Limb (tissue), 2 donors: ENCODE results near the gene RBM39.
A peak's percentile ranks its signal among the peaks of the same experiment; 100 is the strongest.
"Not testable (repeated sequence)": the region's sequence is repeated elsewhere in the genome, so short reads cannot be mapped to it uniquely, and the experiment has no call there.

Experiments
- DNase-seq, 2 donors: peaks; one replicate each; pipeline ENCODE4 v3.0.0-alpha.2; 2016; ENCODE audit errors: extremely low spot score in 2 of 2

The RBM39 gene

DNA sequence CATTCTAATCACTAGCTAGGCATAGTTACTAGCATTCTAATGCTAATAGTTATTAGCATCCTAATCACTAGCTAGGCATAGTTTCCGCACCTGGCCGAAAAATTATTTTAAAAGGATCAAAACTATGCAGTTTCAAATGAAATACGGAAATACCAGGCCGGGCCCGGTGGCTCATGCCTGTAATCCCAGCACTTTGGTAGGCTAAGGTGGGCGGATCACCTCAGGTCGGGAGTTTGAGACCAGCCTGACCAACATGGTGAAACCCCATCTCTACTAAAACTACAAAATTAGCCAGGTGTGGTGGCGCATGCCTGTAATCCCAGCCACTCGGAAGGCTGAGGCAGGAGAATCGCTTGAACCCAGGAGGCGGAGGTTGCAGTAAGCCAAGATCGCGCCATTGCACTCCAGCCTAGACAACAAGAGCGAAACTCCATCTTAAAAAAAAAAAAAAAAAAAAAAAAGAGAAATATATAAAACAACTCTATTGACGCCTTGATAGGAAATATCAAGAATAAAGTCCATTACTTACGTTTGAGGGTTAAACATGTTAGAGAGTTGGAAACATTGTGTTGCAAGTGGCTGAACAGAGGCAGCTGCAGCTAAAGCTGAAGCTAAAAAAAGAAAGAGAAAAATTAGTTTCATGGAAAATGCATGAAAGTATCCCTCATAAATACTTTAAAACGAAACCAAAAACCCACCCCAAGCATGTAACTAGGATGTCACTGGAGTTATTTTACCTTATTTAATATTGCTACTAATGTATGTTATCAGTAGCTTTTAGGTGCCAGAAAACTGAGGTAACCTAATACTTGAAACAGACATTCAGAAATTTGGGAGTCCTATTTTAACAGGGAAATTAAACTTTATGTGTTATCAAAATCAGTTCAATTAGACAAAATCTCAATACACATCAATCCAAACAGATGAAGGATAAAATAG, 35.2 kb downstream of the RBM39 start:
- DNase-seq = not testable (repeated sequence)

DNA sequence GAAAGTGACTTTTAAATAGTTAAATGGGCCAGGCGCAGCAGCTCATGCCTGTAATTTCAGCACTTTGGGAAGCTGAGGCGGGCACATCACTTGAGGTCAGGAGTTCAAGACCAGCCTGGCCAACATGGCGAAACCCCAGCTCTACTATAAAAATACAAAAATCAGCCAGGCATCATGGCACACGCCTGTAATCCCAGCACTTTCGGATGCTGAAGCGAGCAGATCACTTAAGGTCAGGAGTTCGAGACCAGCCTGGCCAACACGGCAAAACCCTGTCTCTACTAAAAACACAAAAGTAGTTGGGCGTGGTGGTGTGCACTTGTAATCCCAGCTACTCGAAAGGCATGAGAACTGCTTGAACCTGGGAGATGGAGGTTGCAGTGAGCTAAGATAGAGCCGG, 36.2 kb downstream of the RBM39 start:
- not testable (repeated sequence) for DNase-seq

DNA sequence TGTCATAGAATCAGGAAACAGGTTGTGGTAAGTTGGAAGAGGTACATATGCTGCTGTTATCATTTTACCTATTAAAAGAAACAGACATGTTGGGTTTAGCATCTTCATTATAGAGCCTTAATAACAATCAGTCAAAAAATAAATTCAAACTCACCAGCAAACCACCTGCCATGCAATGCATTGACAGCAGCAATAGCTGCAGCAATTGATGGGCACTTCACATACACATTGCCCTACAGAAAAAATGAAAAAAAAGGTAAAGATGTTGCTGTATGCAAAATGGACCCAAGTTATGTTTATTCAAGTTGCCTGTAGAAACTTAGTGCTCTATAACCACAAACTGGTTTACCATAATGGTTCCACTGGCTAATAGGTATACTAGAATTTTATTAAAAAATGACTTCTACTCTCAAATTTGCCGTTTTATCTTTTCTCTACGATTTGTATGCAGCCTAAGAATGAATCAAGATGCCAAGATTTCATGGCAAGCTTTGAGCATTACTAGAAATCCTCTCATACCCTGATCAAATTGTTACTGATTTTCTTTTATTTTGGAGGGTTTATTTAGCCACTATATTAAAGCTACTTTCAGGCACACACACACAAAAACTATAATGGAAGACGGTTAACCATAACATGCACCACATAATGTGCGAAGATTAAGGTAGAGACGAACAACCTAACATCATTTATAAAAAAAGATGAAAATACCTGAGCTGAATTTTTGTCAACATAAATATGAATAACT, 37.4 kb downstream of the RBM39 start:
- DNase-seq = no peak

DNA sequence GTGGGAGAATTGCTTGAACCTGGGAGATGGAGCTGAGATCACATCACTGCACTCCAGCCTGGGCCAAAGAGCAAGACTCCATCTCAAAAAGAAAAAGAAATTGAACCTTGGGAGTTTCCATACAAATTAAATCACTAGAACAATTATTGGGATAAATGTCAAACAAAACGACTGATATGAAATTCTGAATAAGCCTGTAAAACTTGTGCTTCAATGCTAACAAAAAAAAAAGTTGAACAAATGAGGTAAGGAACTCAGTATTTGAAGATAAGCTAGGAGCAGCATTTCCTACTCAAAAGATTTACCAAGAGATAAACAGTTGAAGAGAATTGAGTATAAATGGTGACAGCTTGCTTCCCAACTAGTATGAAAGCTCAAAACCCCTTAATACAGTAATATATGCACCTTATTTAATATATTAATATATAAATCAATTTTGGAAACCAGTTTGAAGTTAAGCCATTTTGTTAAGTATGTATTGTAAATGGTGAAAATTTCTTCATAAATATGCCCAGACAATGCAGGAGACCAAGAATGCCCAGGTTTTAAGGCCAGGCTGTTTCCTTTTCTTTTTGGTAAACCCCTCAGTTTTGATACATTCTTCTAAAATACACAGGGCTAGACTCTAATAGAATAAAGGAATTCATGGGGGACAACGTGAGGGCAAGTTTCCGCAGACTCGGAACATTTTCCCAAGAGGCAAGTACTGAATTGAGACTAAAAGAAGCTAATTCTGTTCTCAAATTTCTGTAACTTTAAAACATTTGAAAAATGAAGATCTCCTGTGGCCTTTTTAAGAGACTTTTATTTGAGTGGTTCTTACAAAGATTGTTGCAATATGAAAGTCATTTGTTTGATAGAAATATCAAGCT, 39.0 kb downstream of the RBM39 start:
- DNase-seq = no peak

DNA sequence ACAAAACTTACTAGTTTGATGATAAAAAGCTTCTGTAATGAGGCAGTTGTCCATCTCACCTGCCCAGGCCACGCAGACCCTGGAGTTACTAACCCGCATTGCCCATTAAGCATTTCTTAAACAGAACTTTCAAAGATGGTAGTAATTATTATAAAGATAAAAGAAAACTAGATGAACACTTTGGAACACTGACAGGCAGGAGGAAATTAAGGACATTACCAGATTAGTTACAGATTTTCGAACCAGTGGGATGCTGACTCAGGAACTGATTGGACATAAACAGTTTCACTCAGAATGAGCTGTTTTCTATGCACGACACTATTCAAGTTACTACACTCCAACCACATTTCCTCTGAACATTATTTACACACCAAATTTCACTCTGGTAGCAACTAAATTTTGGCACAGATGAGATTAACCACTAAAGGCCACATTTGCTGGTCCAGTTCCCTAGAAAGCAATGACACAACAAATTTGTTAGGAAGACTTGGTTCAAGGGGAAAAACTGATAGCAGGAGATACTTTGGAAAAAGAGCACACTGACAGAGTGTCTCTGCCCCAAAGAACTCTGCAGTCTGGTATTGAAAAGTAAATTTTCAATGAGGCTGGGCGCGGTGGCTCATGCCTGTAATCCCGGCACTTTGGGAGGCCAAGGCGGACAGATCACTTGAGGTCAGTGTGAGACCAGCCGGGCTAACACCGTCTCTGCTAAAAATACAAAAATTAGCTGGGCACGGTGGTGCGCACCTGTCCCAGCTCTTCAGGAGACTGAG, 39.8 kb downstream of the RBM39 start:
- no peak for DNase-seq

DNA sequence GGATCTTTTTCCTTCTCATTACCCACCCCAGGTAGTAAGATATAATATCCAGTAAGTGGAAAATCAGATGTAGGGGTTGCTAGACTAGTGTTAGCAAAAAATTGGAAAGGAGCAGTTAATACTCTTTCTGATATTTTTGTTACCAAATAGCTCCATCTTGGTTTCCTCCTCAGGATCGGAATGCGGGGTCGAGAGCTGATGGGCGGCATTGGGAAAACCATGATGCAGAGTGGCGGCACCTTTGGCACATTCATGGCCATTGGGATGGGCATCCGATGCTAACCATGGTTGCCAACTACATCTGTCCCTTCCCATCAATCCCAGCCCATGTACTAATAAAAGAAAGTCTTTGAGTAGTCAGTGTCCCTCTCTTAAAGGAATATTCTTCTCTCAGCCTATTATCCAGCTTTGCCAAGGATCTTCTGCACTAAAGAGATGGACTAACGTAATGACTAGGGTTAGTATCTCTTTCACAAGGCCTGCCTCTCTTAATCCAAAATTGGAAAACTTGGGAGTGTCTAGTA, 41.4 kb downstream of the RBM39 start:
- no peak for DNase-seq

DNA sequence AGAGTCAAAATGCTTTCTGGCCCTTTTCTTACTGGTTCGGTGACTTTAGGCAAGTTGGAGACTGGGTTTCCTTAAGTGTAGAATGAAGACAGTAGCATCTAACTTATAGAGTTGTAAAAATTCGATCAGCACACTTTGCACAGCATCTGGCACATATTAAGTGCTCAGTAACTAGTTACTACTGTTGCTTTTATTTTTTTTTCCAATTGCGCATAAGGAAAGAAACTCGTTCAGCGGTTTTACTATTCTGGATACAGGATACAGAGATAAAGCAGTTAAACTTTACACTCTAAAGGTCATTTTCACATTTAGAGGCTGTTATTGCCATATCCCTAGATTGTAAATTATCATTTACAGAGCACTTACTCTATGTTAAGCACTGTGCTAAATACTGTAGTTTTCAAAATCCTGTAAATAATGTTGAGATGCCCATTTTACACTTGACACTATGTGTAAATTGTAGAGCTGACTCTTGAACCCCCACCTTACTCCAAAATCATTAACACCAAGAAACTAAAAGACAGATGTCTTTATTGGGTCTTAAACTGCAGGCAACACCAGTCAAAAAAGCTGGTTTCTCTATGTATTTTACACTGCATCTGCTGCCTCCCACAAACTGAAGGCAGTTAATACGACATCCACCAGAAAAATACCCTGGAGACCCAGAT, 42.0 kb downstream of the RBM39 start:
- DNase-seq = no peak

DNA sequence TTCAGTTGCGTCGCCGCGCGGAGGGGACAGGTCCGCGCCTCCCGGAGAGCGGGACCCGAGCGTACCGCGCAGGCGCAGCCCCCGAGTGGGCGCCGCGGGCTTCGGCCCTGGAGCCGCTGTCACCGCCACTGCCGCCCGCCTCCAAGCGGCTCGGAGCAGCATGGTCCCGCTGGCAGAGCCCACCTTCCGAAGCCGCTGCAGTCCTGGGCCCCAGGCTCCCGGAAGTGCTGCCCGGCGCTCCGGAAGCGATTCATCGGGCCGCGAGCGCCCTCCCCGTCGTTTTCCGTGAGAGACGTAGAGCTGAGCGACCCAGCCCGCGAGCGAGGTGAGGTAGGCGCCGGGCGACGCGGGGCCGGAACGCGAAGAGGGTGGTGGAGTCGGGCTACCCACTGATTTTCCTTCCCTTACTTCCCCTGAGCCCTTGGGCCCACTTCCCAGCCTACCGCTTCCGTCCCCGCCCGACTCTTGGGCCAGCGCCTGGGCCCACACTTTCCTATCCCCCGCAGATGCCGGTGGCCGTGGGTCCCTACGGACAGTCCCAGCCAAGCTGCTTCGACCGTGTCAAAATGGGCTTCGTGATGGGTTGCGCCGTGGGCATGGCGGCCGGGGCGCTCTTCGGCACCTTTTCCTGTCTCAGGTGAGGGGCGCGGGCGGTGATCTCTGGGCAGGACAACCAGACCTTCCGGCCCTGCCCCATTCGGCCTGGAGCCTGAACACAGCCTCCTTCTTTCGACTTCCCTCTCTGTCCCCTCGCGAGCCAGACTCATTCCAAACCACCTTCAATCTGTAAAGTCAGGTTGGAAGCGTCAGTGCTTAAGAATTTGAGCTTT, 42.7 kb downstream of the RBM39 start, which contains the start of the genes NFS1 and ROMO1:
NFS1 (minus strand) TSS at position 226 of the 830 bp plus-strand sequence; CDS start at position 162, 64 bp downstream.
ROMO1 (plus strand) TSS at position 279 of the 830 bp plus-strand sequence; CDS start at position 507, 228 bp downstream.
- peak; percentile 88 to 94 for DNase-seq

DNA sequence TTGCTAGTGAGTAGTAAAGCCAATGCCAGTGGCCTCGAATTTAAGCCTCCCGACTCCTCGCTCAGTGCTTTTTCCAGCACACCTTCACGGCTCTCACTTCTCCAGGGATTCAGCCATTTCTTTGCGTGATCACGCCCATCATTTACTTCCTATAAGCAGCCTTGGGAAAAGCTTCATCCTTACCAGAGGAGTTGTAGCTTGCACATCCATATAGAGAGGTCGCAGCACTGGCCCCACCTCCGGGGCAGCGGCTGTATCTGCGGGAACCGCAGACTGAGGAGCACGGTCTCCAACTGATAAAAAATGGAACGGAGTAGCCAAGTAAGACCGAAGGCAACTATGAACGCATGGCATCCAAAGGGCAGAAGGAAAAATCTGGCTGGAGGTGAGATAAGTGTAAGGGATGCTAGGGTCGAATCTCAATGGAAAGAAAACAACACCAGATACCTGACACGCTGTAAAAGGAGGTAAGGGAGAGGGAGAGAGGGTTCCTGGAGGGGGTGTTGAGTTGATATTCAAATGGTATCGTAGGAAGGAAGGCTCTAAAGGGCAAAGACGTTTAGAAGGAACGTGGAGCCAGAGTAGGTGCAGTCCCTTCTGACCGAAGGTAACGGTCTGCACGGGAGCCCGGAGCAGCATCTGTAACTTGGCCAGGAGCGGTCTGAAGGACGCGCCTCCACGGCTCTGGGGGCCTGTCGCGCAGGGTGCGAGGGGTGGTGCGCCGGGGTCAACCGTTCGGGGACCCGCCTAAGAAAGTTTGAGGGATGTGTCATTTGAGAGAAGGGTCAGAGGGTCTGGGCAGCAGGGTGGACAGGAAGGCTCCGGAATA, 43.5 kb downstream of the RBM39 start:
- peak in 1 of 2 donors; percentile 41 for DNase-seq

DNA sequence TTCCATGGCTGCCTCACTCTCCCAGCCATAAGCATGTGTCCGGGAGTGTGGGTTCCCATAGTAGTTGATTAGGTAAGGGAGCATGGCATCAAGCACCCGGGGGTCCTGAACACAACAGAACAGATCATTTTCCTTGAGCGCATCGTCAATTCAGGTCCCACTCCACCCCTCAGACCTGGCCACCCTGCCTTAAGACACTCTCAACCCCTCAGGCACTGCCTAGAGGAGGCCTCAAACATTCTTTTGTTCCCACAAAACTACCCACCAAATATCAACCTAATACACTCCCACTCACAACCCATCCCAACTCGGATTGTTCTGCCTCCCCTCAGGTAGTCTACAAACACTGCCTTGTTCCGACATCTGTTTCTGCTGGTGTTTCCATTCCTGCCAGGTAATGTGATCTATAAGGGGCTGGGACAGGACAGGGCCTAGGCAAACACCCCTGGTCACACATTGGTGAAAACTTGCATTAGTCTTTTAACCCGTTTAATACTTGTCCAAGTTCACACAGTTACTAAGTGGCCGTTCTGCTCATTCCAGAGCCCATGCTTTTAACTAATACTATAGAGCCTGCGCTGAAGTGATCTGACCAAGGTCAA, 44.3 kb downstream of the RBM39 start:
- no peak for DNase-seq

DNA sequence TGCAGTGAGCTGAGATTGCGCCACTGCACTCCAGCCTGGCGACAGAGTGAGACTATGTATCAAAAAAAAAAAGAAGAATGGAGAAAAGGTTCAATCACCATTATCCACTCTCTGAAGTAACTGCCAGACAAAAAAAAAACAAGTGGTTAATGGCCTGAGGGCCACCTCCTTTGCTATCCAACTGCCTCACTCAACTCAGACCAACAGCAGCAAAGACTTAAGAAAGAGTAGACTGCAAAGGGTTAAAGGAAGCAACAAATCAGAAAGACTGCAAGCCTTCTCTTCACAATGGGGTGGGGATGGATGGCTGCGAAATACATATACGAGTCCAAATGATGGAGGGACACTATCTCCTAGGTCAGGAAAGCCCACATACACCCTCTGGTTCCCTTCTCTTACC, 46.1 kb downstream of the RBM39 start:
- no peak for DNase-seq

DNA sequence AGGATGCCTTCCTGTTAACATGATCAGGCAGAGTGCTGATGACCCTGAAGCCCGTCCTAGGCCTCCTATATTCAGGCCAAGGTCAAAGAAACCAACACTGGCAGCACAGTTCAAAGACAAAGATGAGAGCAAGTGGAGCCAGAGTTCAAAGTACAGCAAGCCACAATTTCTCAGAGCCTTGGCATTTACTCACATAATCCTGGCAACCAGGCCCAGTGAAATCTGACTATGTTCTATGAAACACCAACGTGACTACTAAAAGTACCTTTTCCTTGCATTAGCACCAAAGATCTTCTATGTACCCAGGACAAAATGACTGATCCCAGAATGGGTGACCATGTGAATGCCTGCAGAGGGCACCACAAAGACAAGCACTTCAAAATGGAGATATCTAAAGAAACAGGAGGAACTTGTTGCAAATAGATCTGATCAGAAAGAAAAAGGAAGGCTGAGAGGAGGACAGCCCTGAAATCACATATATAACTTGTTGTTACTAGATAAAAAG, 46.8 kb downstream of the RBM39 start:
- no peak for DNase-seq

DNA sequence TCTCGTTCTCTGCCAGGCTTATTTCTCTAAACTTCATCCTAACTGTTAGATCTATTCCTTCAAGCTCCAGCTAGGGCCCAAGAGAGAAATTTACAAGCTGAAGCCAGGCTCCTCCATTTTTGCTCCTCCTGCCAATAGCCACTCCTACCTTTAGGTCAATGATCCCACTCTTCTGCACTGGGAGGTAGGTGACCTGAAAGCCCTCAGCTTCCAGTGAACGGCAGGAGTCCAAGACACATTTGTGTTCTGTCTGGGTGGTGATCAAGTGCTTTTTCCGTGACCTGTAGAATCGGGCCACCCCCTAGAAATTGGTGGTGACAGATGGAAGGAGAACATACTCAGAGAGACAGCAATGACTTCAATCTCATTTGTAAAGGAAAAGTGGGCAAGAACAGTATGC, 51.8 kb downstream of the RBM39 start:
- DNase-seq = no peak

DNA sequence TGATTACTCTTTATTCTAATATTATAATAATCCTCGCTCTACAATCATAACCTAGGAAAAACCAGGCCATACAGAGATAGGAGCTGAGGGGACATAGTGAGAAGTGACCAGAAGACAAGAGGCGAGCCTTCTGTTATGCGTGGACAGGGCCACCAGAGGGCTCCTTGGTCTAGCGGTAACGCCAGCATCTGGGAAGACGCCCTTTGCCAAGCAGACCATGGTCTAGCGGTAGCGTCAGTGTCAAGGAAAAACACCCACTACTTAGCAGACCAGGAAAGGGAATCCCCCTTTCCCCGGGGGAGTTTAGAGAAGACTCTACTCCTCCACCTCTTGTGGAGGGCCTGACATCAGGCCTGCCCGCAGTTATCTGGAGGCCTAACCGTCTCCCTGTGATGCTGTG, 55.2 kb downstream of the RBM39 start:
- DNase-seq = not testable (repeated sequence)

DNA sequence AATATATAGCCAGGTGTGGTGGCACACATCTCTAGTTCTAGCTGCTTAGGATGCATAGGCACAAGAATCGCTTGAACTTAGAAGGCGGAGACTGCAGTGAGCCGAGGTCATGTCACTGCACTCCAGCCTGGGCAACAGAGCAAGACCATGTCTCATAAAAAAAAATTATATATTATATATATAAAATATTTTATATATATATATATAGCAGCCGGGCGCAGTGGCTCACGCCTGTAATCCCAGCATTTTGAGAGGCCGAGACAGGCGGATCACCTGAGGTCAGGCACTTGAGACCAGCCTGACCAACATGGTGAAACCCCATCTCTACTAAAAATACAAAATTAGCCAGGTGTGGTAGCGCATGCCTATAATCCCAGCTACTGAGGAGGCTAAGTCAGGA, 56.7 kb downstream of the RBM39 start:
- not testable (repeated sequence) for DNase-seq

DNA sequence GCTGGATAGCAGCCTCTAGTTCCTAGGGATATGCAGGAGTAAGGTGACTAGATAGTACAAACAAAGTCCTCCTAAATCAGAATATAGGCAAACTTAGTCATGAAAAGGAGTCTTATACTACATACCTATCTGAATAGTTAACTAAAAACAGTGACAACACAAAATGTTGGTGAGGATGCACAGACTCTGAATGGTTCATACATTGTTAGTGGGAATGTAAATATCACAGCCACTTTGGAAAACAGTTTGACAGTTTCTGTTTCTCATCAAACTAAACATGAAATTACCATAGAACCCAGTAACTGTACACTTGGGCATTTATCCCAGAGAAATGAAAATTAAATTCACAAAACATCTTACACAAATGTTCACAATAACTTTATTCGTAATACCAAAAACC, 60.1 kb downstream of the RBM39 start:
- no peak for DNase-seq

DNA sequence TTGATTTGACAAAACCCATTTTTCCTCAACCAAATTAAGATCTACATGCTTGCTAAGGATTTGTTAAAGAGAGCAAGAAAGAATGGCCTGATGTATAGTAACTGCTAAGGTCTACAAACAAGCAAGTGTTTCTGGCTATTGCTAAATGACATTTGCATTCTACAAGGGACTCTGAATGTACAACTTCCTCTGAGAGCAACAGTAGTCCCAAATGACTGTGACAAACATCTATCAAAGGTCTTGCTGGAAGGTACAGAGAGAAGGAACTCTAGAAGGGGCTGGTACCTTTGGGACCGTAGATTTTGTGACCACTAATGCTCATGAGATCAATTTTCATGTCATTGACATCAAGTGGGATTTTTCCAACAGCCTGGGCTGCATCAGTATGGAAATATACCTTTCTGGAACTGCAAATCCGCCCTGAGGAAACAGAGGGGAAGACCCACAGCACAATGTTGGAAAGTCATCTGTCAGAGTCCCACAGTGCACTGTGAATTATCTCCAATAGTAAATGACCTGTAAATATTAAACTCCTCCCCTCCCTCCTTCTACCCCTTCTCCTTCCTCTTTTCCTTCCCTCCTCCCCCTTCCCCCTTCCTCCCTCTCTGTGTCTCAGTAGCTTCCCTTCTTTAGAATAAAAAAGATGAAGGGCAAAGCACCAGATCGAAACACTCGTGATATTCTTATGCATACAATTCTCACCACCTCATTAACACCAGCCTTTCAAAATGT, 61.4 kb downstream of the RBM39 start:
- no peak for DNase-seq
